ENCODE results near the gene F2RL2.
"Not testable (repeated sequence)": the region's sequence is repeated elsewhere in the genome, so short reads cannot be mapped to it uniquely, and the experiment has no call there.

F2RL2 gene

GRCh38 chr5:76622076-76622475 lies 1.1 kb downstream of the F2RL2 start:
- DNase-seq: no peak

- no peak for DNase-seq
These were observed 3.0 kb downstream of the F2RL2 start for GRCh38 chr5:76620166-76620565.

GRCh38 chr5:76617675-76618074 lies 5.5 kb downstream of the F2RL2 start:
- DNase-seq: no peak

GRCh38 chr5:76617229-76617628 lies 6.0 kb downstream of the F2RL2 start:
- DNase-seq: no peak

- DNase-seq: no peak
These were observed 7.0 kb downstream of the F2RL2 start for GRCh38 chr5:76616206-76616605.

- DNase-seq: no peak
These were observed 7.4 kb downstream of the F2RL2 start for GRCh38 chr5:76615759-76616158.

- no peak for DNase-seq
These were observed 10.3 kb downstream of the F2RL2 start for GRCh38 chr5:76612942-76613341.

GRCh38 chr5:76610196-76610595 lies 13.0 kb downstream of the F2RL2 start:
- DNase-seq: no peak

GRCh38 chr5:76608833-76609232 lies 14.4 kb downstream of the F2RL2 start:
- no peak for DNase-seq

- DNase-seq: peak in 8 of 51 donors; percentile 2 to 55 (median 10)
These were observed 15.8 kb downstream of the F2RL2 start for GRCh38 chr5:76607353-76607871.

GRCh38 chr5:76606701-76607100 lies 16.5 kb downstream of the F2RL2 start:
- DNase-seq: no peak

- DNase-seq: no peak
These were observed 18.4 kb downstream of the F2RL2 start for GRCh38 chr5:76604838-76605237.

- DNase-seq: not testable (repeated sequence)
These were observed 19.2 kb downstream of the F2RL2 start for GRCh38 chr5:76603991-76604390.

GRCh38 chr5:76602094-76602726 lies 21.0 kb downstream of the F2RL2 start:
- no peak for DNase-seq

- DNase-seq: peak in 8 of 51 donors; percentile 0 to 61 (median 14)
These were observed 21.7 kb downstream of the F2RL2 start for GRCh38 chr5:76601470-76601869.

GRCh38 chr5:76600716-76601115 lies 22.5 kb downstream of the F2RL2 start:
- no peak for DNase-seq

- DNase-seq: no peak
These were observed 24.7 kb downstream of the F2RL2 start for GRCh38 chr5:76598531-76598930.

- DNase-seq: no peak
These were observed 27.3 kb downstream of the F2RL2 start for GRCh38 chr5:76595755-76596481.

GRCh38 chr5:76594107-76594506 lies 29.1 kb downstream of the F2RL2 start:
- no peak for DNase-seq

- DNase-seq: no peak
These were observed 30.5 kb downstream of the F2RL2 start for GRCh38 chr5:76592692-76593091.

- DNase-seq: no peak
These were observed 31.8 kb downstream of the F2RL2 start for GRCh38 chr5:76591366-76591765.

GRCh38 chr5:76590027-76590426 lies 33.2 kb downstream of the F2RL2 start:
- DNase-seq: no peak

- no peak for DNase-seq
These were observed 36.7 kb downstream of the F2RL2 start for GRCh38 chr5:76586531-76586930.

Measured in hypothalamus (tissue), 51 donors.